Brain microvascular endothelial cell (primary cell): Measurements from ENCODE around the gene PELO.
A peak's percentile ranks its signal among the peaks of the same experiment; 100 is the strongest.

Source experiments
- DNase-seq: peaks from one replicate; pipeline ENCODE4 v3.0.0-alpha.2; 2020
- H3K27ac ChIP-seq: fragments of 250-450 bp; sonication (Bioruptor Pico); 2 replicates; pipeline ENCODE4 v1.5.1; 2020; ENCODE audit warnings: mild to moderate bottlenecking, moderate library complexity
- H3K27me3 ChIP-seq: fragments of 250-450 bp; sonication (Bioruptor Pico); replicated peaks from 2 replicates; pipeline ENCODE4 v1.5.1; 2020; ENCODE audit warnings: mild to moderate bottlenecking
- H3K36me3 ChIP-seq: fragments of 250-450 bp; sonication (Bioruptor Pico); replicated peaks from 2 replicates; pipeline ENCODE4 v1.5.1; 2020; ENCODE audit warnings: mild to moderate bottlenecking
- H3K4me3 ChIP-seq: 2 replicates; pipeline ENCODE4 v1.5.1; 2011; ENCODE audit warnings: low read depth, mild to moderate bottlenecking, control low read depth, low read length, moderate library complexity
- in situ Hi-C: cut with HindIII; loops from 2 replicates; pipeline ENCODE4 v1.10.0; 2017; ENCODE audit warnings: low sequenced_read_pairs, low pct_ligation_motif_present
- TF ChIP-seq, protein P1 (sequence below): IDR thresholded peaks from 2 replicates; pipeline ENCODE4 v1.5.1; 2011; ENCODE audit warnings: low read depth, mild to moderate bottlenecking, moderate library complexity, low read length, control low read depth, inconsistent platforms; ENCODE audit errors: missing control alignments

Gene PELO, protein sequence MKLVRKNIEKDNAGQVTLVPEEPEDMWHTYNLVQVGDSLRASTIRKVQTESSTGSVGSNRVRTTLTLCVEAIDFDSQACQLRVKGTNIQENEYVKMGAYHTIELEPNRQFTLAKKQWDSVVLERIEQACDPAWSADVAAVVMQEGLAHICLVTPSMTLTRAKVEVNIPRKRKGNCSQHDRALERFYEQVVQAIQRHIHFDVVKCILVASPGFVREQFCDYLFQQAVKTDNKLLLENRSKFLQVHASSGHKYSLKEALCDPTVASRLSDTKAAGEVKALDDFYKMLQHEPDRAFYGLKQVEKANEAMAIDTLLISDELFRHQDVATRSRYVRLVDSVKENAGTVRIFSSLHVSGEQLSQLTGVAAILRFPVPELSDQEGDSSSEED

DNA sequence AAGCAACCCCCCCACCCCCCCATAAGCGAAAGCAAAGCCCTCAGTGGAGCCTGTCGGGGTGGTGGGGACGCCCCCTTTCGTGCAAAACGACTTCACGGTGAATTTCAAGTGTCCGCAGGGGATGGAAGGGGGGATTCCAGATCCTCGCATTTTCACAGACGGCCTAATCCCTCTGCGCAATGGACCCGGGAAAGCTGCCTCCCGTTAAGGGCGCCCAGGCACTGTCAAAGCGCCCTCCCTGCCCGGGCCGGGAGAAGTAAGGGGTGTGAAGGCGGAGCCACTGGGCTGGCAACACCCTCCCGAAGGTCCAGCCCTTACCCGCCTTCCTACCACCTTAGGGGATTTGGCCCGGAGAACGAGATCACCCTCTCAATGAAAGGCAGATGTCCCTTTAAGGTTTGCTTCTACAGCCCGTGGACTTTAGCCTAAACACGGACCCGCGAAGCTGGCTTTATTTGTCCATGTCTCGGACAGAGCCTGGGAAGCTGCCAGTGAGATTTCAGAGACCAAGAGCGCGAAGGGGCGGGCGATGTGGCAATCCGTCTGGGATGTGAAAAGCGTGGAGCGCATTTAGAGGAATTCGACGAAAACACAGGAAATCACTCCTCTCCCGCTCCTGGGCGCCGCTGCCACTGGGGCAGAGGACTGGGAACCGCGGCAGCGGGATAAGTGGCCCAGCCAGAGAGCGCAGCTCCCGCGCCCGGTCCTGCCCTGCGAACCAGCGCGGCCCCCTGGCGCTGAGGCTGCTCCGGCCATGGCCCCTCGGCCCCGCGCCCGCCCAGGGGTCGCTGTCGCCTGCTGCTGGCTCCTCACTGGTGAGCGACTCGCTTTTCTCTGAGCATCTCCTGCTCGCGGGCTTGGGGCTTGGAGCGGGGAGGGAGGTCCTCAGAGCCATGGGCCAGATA lies at the start of gene PELO, which contains the start of gene ITGA1:
TSS of gene PELO (plus strand) at position 317 of the 905 bp plus-strand sequence. CDS start 12,479 bp downstream, outside the sequence.
TSS of gene ITGA1 (plus strand) at position 317 of the 905 bp plus-strand sequence. CDS start at position 755, 438 bp downstream.
- peak; percentile 83 for DNase-seq
- TF ChIP-seq, protein P1, sequence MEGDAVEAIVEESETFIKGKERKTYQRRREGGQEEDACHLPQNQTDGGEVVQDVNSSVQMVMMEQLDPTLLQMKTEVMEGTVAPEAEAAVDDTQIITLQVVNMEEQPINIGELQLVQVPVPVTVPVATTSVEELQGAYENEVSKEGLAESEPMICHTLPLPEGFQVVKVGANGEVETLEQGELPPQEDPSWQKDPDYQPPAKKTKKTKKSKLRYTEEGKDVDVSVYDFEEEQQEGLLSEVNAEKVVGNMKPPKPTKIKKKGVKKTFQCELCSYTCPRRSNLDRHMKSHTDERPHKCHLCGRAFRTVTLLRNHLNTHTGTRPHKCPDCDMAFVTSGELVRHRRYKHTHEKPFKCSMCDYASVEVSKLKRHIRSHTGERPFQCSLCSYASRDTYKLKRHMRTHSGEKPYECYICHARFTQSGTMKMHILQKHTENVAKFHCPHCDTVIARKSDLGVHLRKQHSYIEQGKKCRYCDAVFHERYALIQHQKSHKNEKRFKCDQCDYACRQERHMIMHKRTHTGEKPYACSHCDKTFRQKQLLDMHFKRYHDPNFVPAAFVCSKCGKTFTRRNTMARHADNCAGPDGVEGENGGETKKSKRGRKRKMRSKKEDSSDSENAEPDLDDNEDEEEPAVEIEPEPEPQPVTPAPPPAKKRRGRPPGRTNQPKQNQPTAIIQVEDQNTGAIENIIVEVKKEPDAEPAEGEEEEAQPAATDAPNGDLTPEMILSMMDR: peak; percentile 31
- peak within 1 kb of the TSS; percentile 85 for H3K27ac ChIP-seq
- in situ Hi-C loops: no loop called here
- H3K4me3 ChIP-seq: peak within 1 kb of the TSS; percentile 73
- H3K36me3 ChIP-seq: no peaks in the 10 kb centered on the region
- no peaks in the 10 kb centered on the region for H3K27me3 ChIP-seq

DNA sequence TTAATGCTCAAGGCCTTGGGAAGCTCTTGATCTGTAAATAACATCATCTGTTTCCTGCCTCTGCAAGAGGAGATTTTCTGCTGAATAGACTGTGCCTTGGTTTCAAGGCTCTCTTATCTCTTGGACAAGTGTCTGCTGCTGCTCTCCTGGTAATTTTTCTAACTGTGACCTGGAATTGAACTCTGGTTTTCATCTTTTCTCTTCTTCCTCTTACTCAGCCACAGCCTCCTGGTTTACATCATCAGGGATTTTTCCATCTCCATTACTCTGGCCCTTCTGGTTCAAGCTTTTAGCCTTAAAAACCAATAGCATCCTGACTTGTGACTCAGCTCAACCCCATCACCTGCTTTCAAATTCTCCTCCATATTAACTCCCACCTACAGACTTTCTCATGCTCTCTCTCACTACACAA lies 49.6 kb upstream of the PELO start:
- Histone ChIP-seq H3K27me3 (no peaks in the 10 kb centered on the region), H3K36me3 (no peaks in the 10 kb centered on the region), H3K4me3 (no peak overlapping the region), H3K27ac (peak overlapping the region; percentile 85)
- in situ Hi-C loops: no loop called here
- DNase-seq: peak; percentile 85
- TF ChIP-seq, protein P1: no peak

- no peaks in the 10 kb centered on the region for H3K27me3 ChIP-seq
- no peak overlapping the region for H3K4me3 ChIP-seq
- H3K36me3 ChIP-seq: no peaks in the 10 kb centered on the region
- in situ Hi-C loops: no loop called here
- no peak for DNase-seq
- TF ChIP-seq, protein P1: no peak
- H3K27ac ChIP-seq: no peak overlapping the region
Measured at GRCh38 chr5:52740007-52740406, 47.7 kb upstream of the PELO start.

DNA sequence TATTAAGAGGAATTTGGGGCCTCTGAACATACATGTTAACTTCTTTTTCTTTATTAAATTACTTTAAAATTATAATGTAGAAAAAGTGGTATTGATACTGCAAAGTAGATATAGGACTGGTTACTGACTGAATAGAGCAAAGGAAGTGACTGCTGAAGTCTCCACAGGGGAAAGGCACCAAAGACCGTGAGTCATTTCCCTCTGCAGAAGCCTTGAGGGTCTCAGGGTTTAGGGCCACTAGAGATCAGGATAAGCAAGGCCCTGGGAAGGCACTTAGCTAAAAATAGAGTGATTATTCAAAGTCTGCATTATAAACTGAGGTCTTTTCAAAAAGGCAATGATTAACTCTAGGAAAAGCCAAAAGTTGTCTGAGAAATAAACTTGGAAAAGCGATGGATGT lies 44.7 kb upstream of the PELO start:
- Histone ChIP-seq H3K27ac (peak overlapping the region; percentile 66), H3K27me3 (no peaks in the 10 kb centered on the region), H3K4me3 (no peak overlapping the region), H3K36me3 (no peaks in the 10 kb centered on the region)
- peak; percentile 50 for DNase-seq
- in situ Hi-C loops: no loop called here
- TF ChIP-seq, protein P1: no peak

DNA sequence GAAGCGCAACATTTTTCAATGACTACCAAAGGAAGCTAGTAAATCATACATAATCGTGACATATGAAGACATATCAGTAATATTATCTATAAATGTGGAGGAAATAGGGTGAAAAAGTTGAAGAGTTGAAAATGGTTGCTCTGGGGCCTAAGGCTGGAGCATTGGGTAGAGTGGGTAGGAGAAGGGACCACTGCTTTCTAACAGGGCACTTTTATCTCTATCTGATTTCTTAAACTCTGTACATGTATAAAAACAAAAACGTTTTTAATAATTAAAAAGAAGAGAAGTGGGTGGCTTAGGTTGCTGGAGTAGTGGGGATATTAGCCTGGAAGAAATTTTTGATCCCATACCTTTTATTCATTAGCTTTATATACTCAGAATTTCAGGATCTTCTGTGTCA lies 44.2 kb upstream of the PELO start:
- Histone ChIP-seq H3K27ac (peak overlapping the region; percentile 66), H3K27me3 (no peaks in the 10 kb centered on the region), H3K36me3 (no peaks in the 10 kb centered on the region), H3K4me3 (no peak overlapping the region)
- no peak for DNase-seq
- TF ChIP-seq, protein P1: no peak
- in situ Hi-C loops: no loop called here
